ENCODE data around the gene PHF11. TPM values are rescaled to one million over a fixed set of nuclear protein-coding genes. Genes with fewer than 3 reads are reported as not detected.

Gene PHF11
- polyA plus RNA-seq, 1 donor (not counting 4 experiments of a cell fraction or from before 2014, with no cell fraction given) = 32.9 TPM

DNA sequence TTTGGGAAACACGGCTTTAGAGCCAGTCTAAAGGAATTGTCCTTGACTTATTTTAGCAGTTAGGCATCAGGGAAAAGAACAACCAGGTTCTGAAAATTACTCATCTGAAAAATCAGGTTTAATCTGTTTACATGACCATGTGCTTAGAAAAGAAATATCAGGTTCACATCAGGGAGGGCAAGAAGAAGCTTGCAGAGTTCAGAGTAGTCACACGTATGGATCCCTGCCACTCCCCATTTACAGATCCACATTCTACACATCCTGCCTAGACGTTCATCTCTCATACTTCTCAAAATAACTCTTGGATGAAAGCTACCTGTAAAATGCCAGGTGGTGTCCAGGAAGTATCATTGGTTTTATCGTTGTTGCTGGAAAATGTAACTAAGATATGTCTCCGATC lies 14.0 kb upstream of the PHF11 start:
- Histone ChIP-seq H3K9me3 (ENCODE audit: control insufficient read depth, low read depth, low read length) (no peaks in the 10 kb centered on the region), H3K9ac (ENCODE audit: control insufficient read depth, extremely low read depth, insufficient read depth, low read length) (no peak overlapping the region), H4K20me1 (ENCODE audit: control insufficient read depth, extremely low read depth, insufficient read depth, low read length) (no peaks in the 10 kb centered on the region), H3K4me1 (ENCODE audit: control insufficient read depth, extremely low read depth, insufficient read depth, low read length) (peaks cover 8% of the 10 kb centered on the region), H3K36me3 (ENCODE audit: control insufficient read depth in 2 of 2, extremely low read depth in 1 of 2, insufficient read depth in 2 of 2, low read length in 2 of 2) (peaks cover 0 to 6% of the 10 kb centered on the region in 2 experiments), H3K4me2 (ENCODE audit: control insufficient read depth, extremely low read depth, insufficient read depth, low read depth, low read length) (peak overlapping the region; percentile 37), H3K9me1 (ENCODE audit: control insufficient read depth, extremely low read depth, insufficient read depth, low read length) (no peaks in the 10 kb centered on the region), H3K27me3 (ENCODE audit: control insufficient read depth, extremely low read depth, insufficient read depth, low read length) (no peaks in the 10 kb centered on the region), H3K79me2 (ENCODE audit: control insufficient read depth, insufficient read depth, low read length) (no peaks in the 10 kb centered on the region), H2AFZ (ENCODE audit: control insufficient read depth, low read length) (no peak overlapping the region), H3K27ac (ENCODE audit: control insufficient read depth, insufficient read depth, low read length) (no peak overlapping the region), H3K4me3 (ENCODE audit: control insufficient read depth in 2 of 3, extremely low read depth in 1 of 3, insufficient read depth in 2 of 3, low read depth in 1 of 3, low read length in 3 of 3) (no peak overlapping the region)
- no peak for DNase-seq (ENCODE audit: low read depth, low spot score)
- TF ChIP-seq EZH2 (IDR thresholded peaks at IDR 0.05; ENCODE audit: low read length) = no peak
- TF ChIP-seq, protein P1, sequence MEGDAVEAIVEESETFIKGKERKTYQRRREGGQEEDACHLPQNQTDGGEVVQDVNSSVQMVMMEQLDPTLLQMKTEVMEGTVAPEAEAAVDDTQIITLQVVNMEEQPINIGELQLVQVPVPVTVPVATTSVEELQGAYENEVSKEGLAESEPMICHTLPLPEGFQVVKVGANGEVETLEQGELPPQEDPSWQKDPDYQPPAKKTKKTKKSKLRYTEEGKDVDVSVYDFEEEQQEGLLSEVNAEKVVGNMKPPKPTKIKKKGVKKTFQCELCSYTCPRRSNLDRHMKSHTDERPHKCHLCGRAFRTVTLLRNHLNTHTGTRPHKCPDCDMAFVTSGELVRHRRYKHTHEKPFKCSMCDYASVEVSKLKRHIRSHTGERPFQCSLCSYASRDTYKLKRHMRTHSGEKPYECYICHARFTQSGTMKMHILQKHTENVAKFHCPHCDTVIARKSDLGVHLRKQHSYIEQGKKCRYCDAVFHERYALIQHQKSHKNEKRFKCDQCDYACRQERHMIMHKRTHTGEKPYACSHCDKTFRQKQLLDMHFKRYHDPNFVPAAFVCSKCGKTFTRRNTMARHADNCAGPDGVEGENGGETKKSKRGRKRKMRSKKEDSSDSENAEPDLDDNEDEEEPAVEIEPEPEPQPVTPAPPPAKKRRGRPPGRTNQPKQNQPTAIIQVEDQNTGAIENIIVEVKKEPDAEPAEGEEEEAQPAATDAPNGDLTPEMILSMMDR (optimal IDR thresholded peaks at IDR 0.05 in 1 of 3, IDR thresholded peaks at IDR 0.05 in 1 of 3, conservative IDR thresholded peaks at IDR 0.05 in 1 of 3; ENCODE audit: extremely low read depth in 1 of 3, insufficient read depth in 2 of 3, low read length in 3 of 3) = no peak
- peak; percentile 91 for FAIRE-seq
- dilution Hi-C loops (cut with MboI; ENCODE audit: extremely low pct_ligation_motif_present, low sequenced_read_pairs) = no loop called here

DNA sequence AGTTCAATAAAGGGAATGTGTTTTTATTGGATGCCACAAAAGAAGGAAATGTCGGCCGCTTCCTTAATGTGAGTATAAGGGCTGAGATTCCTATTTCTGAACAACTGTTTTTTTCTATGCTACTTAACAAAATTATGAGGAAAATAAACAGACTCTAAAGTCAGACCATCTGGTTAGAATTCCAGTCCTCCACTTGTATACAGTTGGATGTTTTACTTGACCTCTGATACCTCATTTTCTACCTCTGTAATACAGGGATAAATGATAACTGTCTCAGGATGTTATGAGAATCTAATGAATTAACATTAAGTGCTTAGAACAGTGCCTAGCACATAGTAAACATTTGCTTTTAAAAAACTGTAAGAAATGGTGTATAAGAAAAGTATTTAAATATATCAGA lies 7.2 kb upstream of the PHF11 start:
- no peak overlapping the region for H3K4me2 ChIP-seq (ENCODE audit: control insufficient read depth, extremely low read depth, insufficient read depth, low read depth, low read length)
- FAIRE-seq (no peak), DNase-seq (ENCODE audit: low read depth, low spot score) (no peak)
- H3K27ac ChIP-seq (ENCODE audit: control insufficient read depth, insufficient read depth, low read length) = no peak overlapping the region
- no peaks in the 10 kb centered on the region for H4K20me1 ChIP-seq (ENCODE audit: control insufficient read depth, extremely low read depth, insufficient read depth, low read length)
- H3K4me1 ChIP-seq (ENCODE audit: control insufficient read depth, extremely low read depth, insufficient read depth, low read length) = no peaks in the 10 kb centered on the region
- H3K79me2 ChIP-seq (ENCODE audit: control insufficient read depth, insufficient read depth, low read length) = no peaks in the 10 kb centered on the region
- no peak overlapping the region for H3K9ac ChIP-seq (ENCODE audit: control insufficient read depth, extremely low read depth, insufficient read depth, low read length)
- H3K36me3 ChIP-seq (ENCODE audit: control insufficient read depth in 2 of 2, extremely low read depth in 1 of 2, insufficient read depth in 2 of 2, low read length in 2 of 2) = peaks cover 0 to 3% of the 10 kb centered on the region in 2 experiments
- no peaks in the 10 kb centered on the region for H3K9me1 ChIP-seq (ENCODE audit: control insufficient read depth, extremely low read depth, insufficient read depth, low read length)
- dilution Hi-C loops (cut with MboI; ENCODE audit: extremely low pct_ligation_motif_present, low sequenced_read_pairs) = no loop called here
- no peaks in the 10 kb centered on the region for H3K9me3 ChIP-seq (ENCODE audit: control insufficient read depth, low read depth, low read length)
- no peak overlapping the region for H3K4me3 ChIP-seq (ENCODE audit: control insufficient read depth in 2 of 3, extremely low read depth in 1 of 3, insufficient read depth in 2 of 3, low read depth in 1 of 3, low read length in 3 of 3)
- H3K27me3 ChIP-seq (ENCODE audit: control insufficient read depth, extremely low read depth, insufficient read depth, low read length) = no peaks in the 10 kb centered on the region
- no peak overlapping the region for H2AFZ ChIP-seq (ENCODE audit: control insufficient read depth, low read length)
- TF ChIP-seq, protein P1 (optimal IDR thresholded peaks at IDR 0.05 in 1 of 3, IDR thresholded peaks at IDR 0.05 in 1 of 3, conservative IDR thresholded peaks at IDR 0.05 in 1 of 3; ENCODE audit: extremely low read depth in 1 of 3, insufficient read depth in 2 of 3, low read length in 3 of 3) = no peak
- TF ChIP-seq EZH2 (IDR thresholded peaks at IDR 0.05; ENCODE audit: low read length) = no peak
